HUES6 (cell line): ENCODE results near the gene ZNF275.

Experiments used
- H3K27ac ChIP-seq: 2 replicates; pipeline ENCODE4 v1.7.0; 2013; ENCODE audit warnings: low read depth, mild to moderate bottlenecking, low read length, inconsistent platforms
- H3K27me3 ChIP-seq: 2 replicates; pipeline ENCODE4 v1.6.1; 2013; ENCODE audit warnings: low read length; ENCODE audit not compliant: control insufficient read depth, insufficient read depth
- H3K36me3 ChIP-seq: 2 replicates; pipeline ENCODE4 v1.6.1; 2013; ENCODE audit warnings: low read length; ENCODE audit not compliant: control insufficient read depth, insufficient read depth
- H3K4me1 ChIP-seq: 2 replicates; pipeline ENCODE4 v1.6.1; 2013; ENCODE audit warnings: low read length; ENCODE audit not compliant: control insufficient read depth, insufficient read depth
- H3K4me3 ChIP-seq: 2 replicates; pipeline ENCODE4 v1.5.1; 2013; ENCODE audit warnings: low read depth, low read length
- H3K9ac ChIP-seq: one replicate; pipeline ENCODE4 v1.6.1; 2013; ENCODE audit warnings: mild to moderate bottlenecking, low read length
- H3K9me3 ChIP-seq: 2 replicates; pipeline ENCODE4 v1.6.1; 2013; ENCODE audit warnings: low read depth, low read length; ENCODE audit not compliant: control insufficient read depth, insufficient read depth

ZNF275 gene

GRCh38 chrX:153305972-153306371 is 28.0 kb upstream of the ZNF275 start:
- Histone ChIP-seq H3K27me3 (peaks cover 36% of the 10 kb centered on the region; the same call in 1 of the 2 replicates), H3K9me3 (peaks cover 21% of the 10 kb centered on the region; the same call in 1 of the 2 replicates), H3K9ac (no peak overlapping the region), H3K27ac (no peak overlapping the region), H3K4me3 (no peak overlapping the region), H3K4me1 (no peaks in the 10 kb centered on the region), H3K36me3 (no peaks in the 10 kb centered on the region)

- no peak overlapping the region for H3K9ac ChIP-seq
- no peaks in the 10 kb centered on the region for H3K36me3 ChIP-seq
- H3K4me1 ChIP-seq = no peaks in the 10 kb centered on the region
- no peak overlapping the region for H3K4me3 ChIP-seq
- peaks cover 36% of the 10 kb centered on the region; the same call in 1 of the 2 replicates for H3K27me3 ChIP-seq
- H3K9me3 ChIP-seq = peaks cover 27% of the 10 kb centered on the region; the same call in 1 of the 2 replicates
- no peak overlapping the region for H3K27ac ChIP-seq
Observed at GRCh38 chrX:153306527-153307115, 27.3 kb upstream of the ZNF275 start.

GRCh38 chrX:153307276-153308178 is 26.4 kb upstream of the ZNF275 start:
- Histone ChIP-seq H3K4me1 (no peaks in the 10 kb centered on the region), H3K27ac (no peak overlapping the region), H3K9me3 (peaks cover 34% of the 10 kb centered on the region; the same call in 1 of the 2 replicates), H3K4me3 (no peak overlapping the region), H3K9ac (no peak overlapping the region), H3K27me3 (peaks cover 29% of the 10 kb centered on the region; the same call in 1 of the 2 replicates), H3K36me3 (no peaks in the 10 kb centered on the region)

GRCh38 chrX:153310901-153311300 is 23.1 kb upstream of the ZNF275 start:
- peaks cover 32% of the 10 kb centered on the region; the same call in 1 of the 2 replicates for H3K9me3 ChIP-seq
- H3K4me1 ChIP-seq = no peaks in the 10 kb centered on the region
- H3K9ac ChIP-seq = no peak overlapping the region
- H3K27ac ChIP-seq = no peak overlapping the region
- H3K36me3 ChIP-seq = no peaks in the 10 kb centered on the region
- H3K27me3 ChIP-seq = no peaks in the 10 kb centered on the region; the same call in 1 of the 2 replicates
- H3K4me3 ChIP-seq = no peak overlapping the region

- H3K4me1 ChIP-seq = no peaks in the 10 kb centered on the region
- H3K9ac ChIP-seq = no peak overlapping the region
- no peak overlapping the region for H3K4me3 ChIP-seq
- H3K27me3 ChIP-seq = no peaks in the 10 kb centered on the region; the same call in 1 of the 2 replicates
- H3K27ac ChIP-seq = no peak overlapping the region
- H3K9me3 ChIP-seq = peaks cover 24% of the 10 kb centered on the region; the same call in 1 of the 2 replicates
- H3K36me3 ChIP-seq = no peaks in the 10 kb centered on the region
Observed at GRCh38 chrX:153312041-153312440, 21.9 kb upstream of the ZNF275 start.

- Histone ChIP-seq H3K4me1 (no peaks in the 10 kb centered on the region), H3K36me3 (no peaks in the 10 kb centered on the region), H3K27me3 (no peaks in the 10 kb centered on the region; the same call in 1 of the 2 replicates), H3K9ac (no peak overlapping the region), H3K9me3 (peaks cover 18% of the 10 kb centered on the region; the same call in 1 of the 2 replicates), H3K27ac (no peak overlapping the region), H3K4me3 (no peak overlapping the region)
Observed at GRCh38 chrX:153312842-153313241, 21.1 kb upstream of the ZNF275 start.

- Histone ChIP-seq H3K27me3 (peaks cover 24% of the 10 kb centered on the region), H3K4me3 (no peak overlapping the region), H3K9me3 (peaks cover 5% of the 10 kb centered on the region; the same call in 1 of the 2 replicates), H3K36me3 (no peaks in the 10 kb centered on the region), H3K9ac (no peak overlapping the region), H3K4me1 (no peaks in the 10 kb centered on the region; the same call in 1 of the 2 replicates), H3K27ac (no peak overlapping the region)
Observed at GRCh38 chrX:153317306-153317705, 16.6 kb upstream of the ZNF275 start.

GRCh38 chrX:153317996-153318722 is 15.8 kb upstream of the ZNF275 start:
- Histone ChIP-seq H3K9ac (no peak overlapping the region), H3K4me1 (no peaks in the 10 kb centered on the region; the same call in 1 of the 2 replicates), H3K9me3 (peaks cover 5% of the 10 kb centered on the region; the same call in 1 of the 2 replicates), H3K27me3 (peaks cover 24% of the 10 kb centered on the region), H3K36me3 (no peaks in the 10 kb centered on the region), H3K4me3 (no peak overlapping the region), H3K27ac (no peak overlapping the region)

GRCh38 chrX:153318811-153319210 is 15.1 kb upstream of the ZNF275 start:
- Histone ChIP-seq H3K9me3 (peaks cover 5% of the 10 kb centered on the region; the same call in 1 of the 2 replicates), H3K27ac (no peak overlapping the region), H3K4me3 (no peak overlapping the region), H3K27me3 (peaks cover 24% of the 10 kb centered on the region), H3K36me3 (no peaks in the 10 kb centered on the region), H3K9ac (no peak overlapping the region), H3K4me1 (no peaks in the 10 kb centered on the region; the same call in 1 of the 2 replicates)

GRCh38 chrX:153319295-153320046 is 14.5 kb upstream of the ZNF275 start:
- no peaks in the 10 kb centered on the region for H3K36me3 ChIP-seq
- H3K9me3 ChIP-seq = peaks cover 5% of the 10 kb centered on the region; the same call in 1 of the 2 replicates
- no peak overlapping the region for H3K27ac ChIP-seq
- H3K27me3 ChIP-seq = peaks cover 24% of the 10 kb centered on the region
- H3K4me3 ChIP-seq = no peak overlapping the region
- no peak overlapping the region for H3K9ac ChIP-seq
- no peaks in the 10 kb centered on the region; the same call in 1 of the 2 replicates for H3K4me1 ChIP-seq
